Muscle layer of duodenum (tissue), 2 donors: ENCODE data around the gene MYO3B.

Experiments used
- H3K27ac ChIP-seq: one replicate; pipeline ENCODE4 v1.7.0; 2013; ENCODE audit warnings: mild to moderate bottlenecking, low read length
- H3K27me3 ChIP-seq: one replicate; pipeline ENCODE4 v1.7.0; 2013; ENCODE audit warnings: low read depth, mild to moderate bottlenecking, control low read depth, low read length
- H3K36me3 ChIP-seq, 2 donors: one replicate each; pipeline ENCODE4 v1.7.0; 2013; ENCODE audit warnings: low read length in 2 of 2, control low read depth in 1 of 2, mild to moderate bottlenecking in 1 of 2; ENCODE audit not compliant: insufficient read depth in 2 of 2, control insufficient read depth in 1 of 2
- H3K4me1 ChIP-seq, 2 donors: one replicate each; pipeline ENCODE4 v1.7.0; 2013; ENCODE audit warnings: low read length in 2 of 2, mild to moderate bottlenecking in 2 of 2, control low read depth in 1 of 2, moderate library complexity in 1 of 2; ENCODE audit not compliant: insufficient read depth in 2 of 2, control insufficient read depth in 1 of 2
- H3K4me3 ChIP-seq, 2 donors: one replicate each; pipeline ENCODE4 v1.7.0; 2013; ENCODE audit warnings: low read length in 2 of 2, low read depth in 1 of 2, mild to moderate bottlenecking in 1 of 2
- H3K9me3 ChIP-seq, 2 donors: one replicate each; pipeline ENCODE4 v1.7.0; 2013; ENCODE audit warnings: low read length in 2 of 2, control low read depth in 1 of 2, mild to moderate bottlenecking in 1 of 2; ENCODE audit not compliant: control insufficient read depth in 1 of 2
- donor health status: healthy.

Gene MYO3B

GRCh38 chr2:170514140-170514539 is 336.2 kb downstream of the MYO3B start:
- H3K4me3 ChIP-seq = no peak overlapping the region
- no peaks in the 10 kb centered on the region for H3K9me3 ChIP-seq
- H3K4me1 ChIP-seq = no peaks in the 10 kb centered on the region
- H3K27ac ChIP-seq = no peak overlapping the region
- no peaks in the 10 kb centered on the region for H3K36me3 ChIP-seq
- H3K27me3 ChIP-seq = no peaks in the 10 kb centered on the region

DNA sequence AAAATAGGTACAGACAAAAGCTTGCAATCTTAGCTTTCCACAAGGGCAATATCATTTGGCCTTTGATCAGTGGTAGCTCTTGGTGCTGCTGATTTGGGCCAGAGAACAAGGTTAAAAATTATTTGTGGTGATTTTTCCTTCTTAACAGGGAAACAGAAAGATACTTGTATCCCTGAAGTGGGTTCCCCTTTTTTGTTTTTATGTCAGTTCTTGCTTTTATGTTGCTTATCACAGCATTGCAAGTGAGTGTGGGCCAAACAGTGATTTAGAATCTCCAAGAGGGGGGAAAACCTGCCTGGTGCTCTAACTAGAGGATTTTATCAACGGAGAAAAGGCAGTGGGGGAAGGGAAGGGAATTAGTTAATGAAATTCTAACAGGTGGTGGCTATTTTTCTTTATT is 339.6 kb downstream of the MYO3B start:
- Histone ChIP-seq H3K9me3 (no peaks in the 10 kb centered on the region), H3K4me3 (no peak overlapping the region), H3K27me3 (no peaks in the 10 kb centered on the region), H3K27ac (no peak overlapping the region), H3K36me3 (no peaks in the 10 kb centered on the region), H3K4me1 (no peaks in the 10 kb centered on the region)

DNA sequence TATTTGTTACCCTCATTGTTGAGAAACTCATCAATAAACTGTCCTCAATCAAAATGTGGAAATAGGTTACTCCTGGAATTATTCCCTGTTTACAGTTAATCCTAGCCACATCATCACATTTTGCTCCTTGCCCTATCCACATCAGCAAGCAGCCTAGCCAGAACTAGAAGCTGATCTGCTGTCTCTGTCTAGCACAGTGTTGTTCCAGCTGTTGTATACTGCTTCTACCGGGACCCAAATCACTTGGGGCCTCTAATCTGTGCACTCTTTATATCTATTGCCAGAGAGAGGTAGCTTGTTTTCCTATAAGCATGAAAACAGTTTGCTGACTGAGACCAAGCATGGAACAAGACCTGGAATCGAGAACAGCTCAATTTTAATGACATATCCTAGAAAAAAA is 341.0 kb downstream of the MYO3B start:
- no peak overlapping the region for H3K27ac ChIP-seq
- no peaks in the 10 kb centered on the region for H3K36me3 ChIP-seq
- H3K4me1 ChIP-seq = no peaks in the 10 kb centered on the region
- no peak overlapping the region for H3K4me3 ChIP-seq
- no peaks in the 10 kb centered on the region for H3K9me3 ChIP-seq
- no peaks in the 10 kb centered on the region for H3K27me3 ChIP-seq

GRCh38 chr2:170521299-170521698 is 343.4 kb downstream of the MYO3B start:
- Histone ChIP-seq H3K36me3 (no peaks in the 10 kb centered on the region), H3K27ac (no peak overlapping the region), H3K4me1 (peaks cover 0 to 14% of the 10 kb centered on the region in 2 donors), H3K4me3 (no peak overlapping the region), H3K9me3 (no peaks in the 10 kb centered on the region), H3K27me3 (no peaks in the 10 kb centered on the region)

DNA sequence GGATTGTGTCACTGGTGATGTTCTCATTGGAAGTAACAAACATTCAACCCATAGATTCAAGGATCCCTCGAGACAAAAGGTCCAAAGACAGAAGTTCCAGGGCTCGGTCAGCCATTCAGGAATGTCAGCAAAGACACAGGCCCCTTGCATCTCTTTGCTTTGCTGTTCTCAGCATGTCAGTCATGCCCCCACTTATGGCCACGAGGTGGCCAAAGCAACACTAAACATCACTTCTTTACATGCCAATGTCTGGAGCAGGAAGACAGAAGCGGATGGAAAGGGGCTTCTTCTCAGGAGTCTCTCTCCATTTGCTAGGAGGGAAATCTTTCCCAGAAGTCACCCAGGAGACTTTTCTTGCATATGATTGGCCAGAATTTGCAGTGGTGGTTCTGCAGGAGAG is 345.6 kb downstream of the MYO3B start:
- H3K36me3 ChIP-seq = no peaks in the 10 kb centered on the region
- no peaks in the 10 kb centered on the region for H3K9me3 ChIP-seq
- no peaks in the 10 kb centered on the region for H3K27me3 ChIP-seq
- no peak overlapping the region for H3K4me3 ChIP-seq
- peaks cover 0 to 19% of the 10 kb centered on the region in 2 donors for H3K4me1 ChIP-seq
- no peak overlapping the region for H3K27ac ChIP-seq

- peak overlapping the region; percentile 4 for H3K27ac ChIP-seq
- no peaks in the 10 kb centered on the region for H3K27me3 ChIP-seq
- peaks cover 3 to 25% of the 10 kb centered on the region in 2 donors for H3K4me1 ChIP-seq
- no peak overlapping the region for H3K4me3 ChIP-seq
- H3K9me3 ChIP-seq = no peaks in the 10 kb centered on the region
- no peaks in the 10 kb centered on the region for H3K36me3 ChIP-seq
These were observed 347.1 kb downstream of the MYO3B start for GRCh38 chr2:170524828-170525565.

DNA sequence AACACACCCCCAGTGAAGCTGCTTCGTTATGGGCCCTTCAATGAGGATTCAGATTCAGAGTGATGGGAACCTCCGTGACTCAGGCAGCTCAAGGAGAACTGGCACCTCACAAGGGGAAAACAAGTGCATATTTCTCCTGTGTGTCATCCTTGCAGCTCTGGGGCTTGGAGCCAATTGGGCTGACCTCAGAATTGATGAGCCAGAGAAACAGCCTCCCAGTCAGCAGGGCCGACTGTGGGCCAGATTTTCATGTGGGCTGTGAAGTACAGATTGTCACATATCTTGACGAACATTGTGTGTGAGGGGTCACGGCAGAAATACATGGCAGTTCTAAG is 347.6 kb downstream of the MYO3B start:
- peaks cover 4 to 25% of the 10 kb centered on the region in 2 donors for H3K4me1 ChIP-seq
- H3K27me3 ChIP-seq = no peaks in the 10 kb centered on the region
- no peaks in the 10 kb centered on the region for H3K9me3 ChIP-seq
- no peaks in the 10 kb centered on the region for H3K36me3 ChIP-seq
- H3K4me3 ChIP-seq = no peak overlapping the region
- peak overlapping the region; percentile 4 for H3K27ac ChIP-seq

DNA sequence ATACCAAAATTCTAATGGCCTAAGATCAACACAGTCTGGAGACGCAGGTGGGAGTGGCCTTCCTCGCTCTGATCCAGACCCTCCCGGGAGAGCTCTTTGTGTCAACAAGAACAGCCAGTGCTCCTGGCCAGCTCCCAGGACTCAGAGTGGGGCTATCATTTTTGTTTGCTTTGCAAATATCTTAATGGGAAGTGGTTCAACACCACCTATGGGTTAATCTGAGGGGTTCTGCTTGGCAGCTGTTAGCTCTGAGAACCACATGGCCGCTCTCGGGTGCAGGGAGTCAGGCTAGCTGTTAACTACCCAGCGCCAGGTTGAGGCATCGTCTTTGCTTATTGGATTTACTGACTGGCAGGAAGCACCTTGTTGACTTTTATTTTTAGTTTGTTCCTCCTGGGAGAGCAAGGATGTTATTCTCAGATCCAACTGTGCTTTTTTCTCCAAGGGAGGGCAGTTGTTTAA is 352.4 kb downstream of the MYO3B start:
- Histone ChIP-seq H3K9me3 (no peaks in the 10 kb centered on the region), H3K27me3 (no peaks in the 10 kb centered on the region), H3K27ac (no peak overlapping the region), H3K4me3 (no peak overlapping the region), H3K36me3 (no peaks in the 10 kb centered on the region), H3K4me1 (peaks cover 4 to 19% of the 10 kb centered on the region in 2 donors)

DNA sequence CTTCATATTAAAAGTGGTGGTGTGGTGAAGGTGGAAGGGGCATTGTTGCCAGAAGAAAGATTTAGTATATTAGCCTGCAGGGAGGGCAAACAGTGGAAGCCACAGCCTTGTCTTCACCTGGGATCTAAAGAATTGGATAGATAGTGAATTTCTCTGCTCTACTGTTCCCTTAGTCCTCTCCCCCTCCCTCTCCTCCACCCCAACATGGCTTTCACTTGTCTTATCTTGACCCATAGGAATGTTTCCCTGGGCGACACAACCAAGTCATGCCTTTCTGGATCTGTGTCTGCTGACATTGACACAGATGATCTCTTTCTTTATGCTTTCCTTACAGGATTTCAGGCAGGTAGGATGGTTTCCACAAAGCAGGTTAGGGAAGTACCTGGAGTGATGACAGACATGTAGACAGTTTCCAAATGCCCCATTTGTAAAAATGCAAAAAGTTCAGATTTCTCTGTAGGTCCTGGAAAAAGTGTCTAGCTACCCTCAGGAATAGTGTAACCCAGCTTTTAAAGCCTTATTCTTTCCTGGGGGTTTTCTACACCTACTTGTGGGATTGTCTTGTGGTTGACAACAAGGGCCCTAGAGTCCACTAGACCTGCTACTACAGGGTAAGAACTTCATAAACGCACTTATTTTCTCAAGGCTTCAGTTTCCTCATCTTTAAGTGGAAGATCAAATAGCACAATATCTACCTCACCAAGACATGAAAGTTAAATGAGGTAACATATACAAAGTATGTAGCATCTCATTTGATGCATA is 353.0 kb downstream of the MYO3B start:
- Histone ChIP-seq H3K27ac (no peak overlapping the region), H3K4me1 (peaks cover 4 to 16% of the 10 kb centered on the region in 2 donors), H3K4me3 (no peak overlapping the region), H3K9me3 (no peaks in the 10 kb centered on the region), H3K27me3 (no peaks in the 10 kb centered on the region), H3K36me3 (no peaks in the 10 kb centered on the region)

GRCh38 chr2:170531876-170532275 is 353.9 kb downstream of the MYO3B start:
- Histone ChIP-seq H3K36me3 (no peaks in the 10 kb centered on the region), H3K4me1 (peaks cover 4 to 14% of the 10 kb centered on the region in 2 donors), H3K27me3 (no peaks in the 10 kb centered on the region), H3K9me3 (no peaks in the 10 kb centered on the region), H3K27ac (no peak overlapping the region), H3K4me3 (no peak overlapping the region)

- Histone ChIP-seq H3K27me3 (no peaks in the 10 kb centered on the region), H3K4me3 (no peak overlapping the region), H3K4me1 (peaks cover 4 to 10% of the 10 kb centered on the region in 2 donors), H3K9me3 (no peaks in the 10 kb centered on the region), H3K27ac (no peak overlapping the region), H3K36me3 (no peaks in the 10 kb centered on the region)
These were observed 355.2 kb downstream of the MYO3B start for GRCh38 chr2:170533156-170533555.
